ENCODE data around the gene GOLT1B. TPM values are rescaled to one million over a fixed set of nuclear protein-coding genes. Genes with fewer than 3 reads are reported as not detected.
A peak's percentile ranks its signal among the peaks of the same experiment; 100 is the strongest.

Gene GOLT1B
- total and polyA plus RNA-seq, 8 donors: 9.3 to 52.1 (median 16.2) TPM

DNA sequence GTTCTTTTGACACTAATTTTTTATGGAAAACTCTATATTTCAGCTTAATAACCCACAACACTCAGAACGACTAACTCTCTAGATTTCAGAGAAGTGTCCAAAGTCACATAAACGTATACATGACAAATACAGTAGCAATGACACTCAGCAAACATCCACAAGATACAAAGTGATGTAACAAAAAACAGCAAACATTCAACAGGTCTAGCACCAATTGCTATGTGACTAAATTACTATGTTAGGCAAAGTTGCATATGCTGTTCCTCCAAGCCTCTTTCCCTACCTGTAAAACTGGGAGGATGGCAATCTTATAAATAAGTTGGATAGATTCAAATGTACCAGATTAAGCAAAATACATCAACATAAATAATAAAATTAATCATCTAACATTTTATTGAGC is 1.8 kb upstream of the GOLT1B start:
- Histone ChIP-seq H3K36me3 (peaks cover 9 to 37% (median 37%) of the 10 kb centered on the region in 4 donors), H3K4me1 (peaks cover 24 to 49% (median 38%) of the 10 kb centered on the region in 4 donors), H3K27me3 (no peaks in the 10 kb centered on the region), H3K4me3 (peak overlapping the region in 1 of 4 donors; percentile 95), H3K27ac (no peak overlapping the region), H3K9me3 (no peaks in the 10 kb centered on the region)
- intact Hi-C loops (cut with DNase I; ENCODE audit: low total_unique reads): no loop called here
- WGBS, 5 donors: 73 to 82% (median 75%) methylated on average over 2 of the region's 2 CpGs
- TF ChIP-seq, protein P1, sequence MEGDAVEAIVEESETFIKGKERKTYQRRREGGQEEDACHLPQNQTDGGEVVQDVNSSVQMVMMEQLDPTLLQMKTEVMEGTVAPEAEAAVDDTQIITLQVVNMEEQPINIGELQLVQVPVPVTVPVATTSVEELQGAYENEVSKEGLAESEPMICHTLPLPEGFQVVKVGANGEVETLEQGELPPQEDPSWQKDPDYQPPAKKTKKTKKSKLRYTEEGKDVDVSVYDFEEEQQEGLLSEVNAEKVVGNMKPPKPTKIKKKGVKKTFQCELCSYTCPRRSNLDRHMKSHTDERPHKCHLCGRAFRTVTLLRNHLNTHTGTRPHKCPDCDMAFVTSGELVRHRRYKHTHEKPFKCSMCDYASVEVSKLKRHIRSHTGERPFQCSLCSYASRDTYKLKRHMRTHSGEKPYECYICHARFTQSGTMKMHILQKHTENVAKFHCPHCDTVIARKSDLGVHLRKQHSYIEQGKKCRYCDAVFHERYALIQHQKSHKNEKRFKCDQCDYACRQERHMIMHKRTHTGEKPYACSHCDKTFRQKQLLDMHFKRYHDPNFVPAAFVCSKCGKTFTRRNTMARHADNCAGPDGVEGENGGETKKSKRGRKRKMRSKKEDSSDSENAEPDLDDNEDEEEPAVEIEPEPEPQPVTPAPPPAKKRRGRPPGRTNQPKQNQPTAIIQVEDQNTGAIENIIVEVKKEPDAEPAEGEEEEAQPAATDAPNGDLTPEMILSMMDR (IDR thresholded peaks at IDR 0.05): no peak
- TF ChIP-seq POLR2AphosphoS5 (IDR thresholded peaks at IDR 0.05) (no peak), EP300 (IDR thresholded peaks at IDR 0.05) (no peak), POLR2A (IDR thresholded peaks at IDR 0.05) (no peak)
- no peak for DNase-seq

DNA sequence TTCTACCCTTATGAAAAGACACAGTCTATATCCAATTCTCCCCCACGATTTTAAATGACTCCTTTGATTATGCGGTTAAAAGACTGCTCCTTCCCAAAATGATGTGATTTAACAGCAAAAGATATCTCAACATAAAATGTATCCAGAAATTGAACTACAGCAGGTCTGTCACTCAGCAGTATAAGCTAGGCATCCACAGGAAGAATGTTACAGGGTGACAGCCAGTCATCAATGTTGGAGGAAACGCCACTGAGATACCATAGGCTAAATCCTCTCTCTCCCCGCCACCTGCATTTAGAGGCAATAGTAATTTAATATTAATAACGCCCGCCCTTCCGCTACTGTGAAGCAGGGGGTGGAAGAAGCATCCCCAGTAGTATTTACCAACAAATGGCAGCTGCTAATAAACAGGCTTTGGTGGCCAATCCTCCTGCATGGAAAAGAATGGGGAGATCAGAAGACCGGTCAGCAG is 767 bp upstream of the GOLT1B start:
- Histone ChIP-seq H3K4me1 (peaks cover 24 to 60% (median 43%) of the 10 kb centered on the region in 4 donors), H3K27me3 (no peaks in the 10 kb centered on the region), H3K4me3 (peak overlapping the region; percentile 65 to 95 (median 92)), H3K9me3 (no peaks in the 10 kb centered on the region), H3K27ac (peak overlapping the region; percentile 68 to 96 (median 87)), H3K36me3 (peaks cover 5 to 28% (median 27%) of the 10 kb centered on the region in 4 donors)
- TF ChIP-seq, protein P1 (IDR thresholded peaks at IDR 0.05): no peak
- TF ChIP-seq POLR2A (IDR thresholded peaks at IDR 0.05): no peak
- no peak for TF ChIP-seq EP300 (IDR thresholded peaks at IDR 0.05)
- TF ChIP-seq POLR2AphosphoS5 (IDR thresholded peaks at IDR 0.05): no peak
- intact Hi-C loops (cut with DNase I; ENCODE audit: low total_unique reads): no loop called here
- 8 to 11% (median 9%) methylated on average over 8 of the region's 8 CpGs for WGBS, 5 donors
- DNase-seq: no peak

DNA sequence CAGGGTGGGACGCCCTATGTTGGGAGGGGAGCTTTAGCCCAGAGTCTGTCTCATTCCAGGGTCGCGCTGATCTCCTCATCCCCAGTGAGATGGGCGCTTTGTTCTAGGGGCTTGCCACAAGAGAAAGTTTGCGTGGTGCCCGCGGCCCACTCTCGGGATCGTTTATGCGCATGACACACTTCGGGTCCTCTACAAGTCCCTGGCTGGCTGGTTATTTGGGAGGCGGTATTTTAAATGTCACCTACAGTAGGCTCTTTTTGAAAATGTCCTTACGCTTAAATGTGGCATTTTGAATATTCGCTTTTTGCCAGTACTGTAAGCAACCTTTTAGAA is 541 bp downstream of the GOLT1B start:
- intact Hi-C loops (cut with DNase I; ENCODE audit: low total_unique reads): no loop called here
- Histone ChIP-seq H3K4me3 (peak overlapping the region; percentile 65 to 95 (median 92)), H3K36me3 (peaks cover 0 to 15% (median 14%) of the 10 kb centered on the region in 4 donors), H3K4me1 (peaks cover 24 to 60% (median 43%) of the 10 kb centered on the region in 4 donors), H3K9me3 (no peaks in the 10 kb centered on the region), H3K27me3 (no peaks in the 10 kb centered on the region), H3K27ac (peak overlapping the region; percentile 86 to 96 (median 87))
- peak; percentile 26 to 58 for DNase-seq
- no peak for TF ChIP-seq EP300 (IDR thresholded peaks at IDR 0.05)
- no peak for TF ChIP-seq POLR2A (IDR thresholded peaks at IDR 0.05)
- TF ChIP-seq, protein P1 (IDR thresholded peaks at IDR 0.05): no peak
- TF ChIP-seq POLR2AphosphoS5 (IDR thresholded peaks at IDR 0.05): no peak
- 0 to 1% (median 0%) methylated on average over 12 to 14 of the region's 14 CpGs for WGBS, 5 donors

DNA sequence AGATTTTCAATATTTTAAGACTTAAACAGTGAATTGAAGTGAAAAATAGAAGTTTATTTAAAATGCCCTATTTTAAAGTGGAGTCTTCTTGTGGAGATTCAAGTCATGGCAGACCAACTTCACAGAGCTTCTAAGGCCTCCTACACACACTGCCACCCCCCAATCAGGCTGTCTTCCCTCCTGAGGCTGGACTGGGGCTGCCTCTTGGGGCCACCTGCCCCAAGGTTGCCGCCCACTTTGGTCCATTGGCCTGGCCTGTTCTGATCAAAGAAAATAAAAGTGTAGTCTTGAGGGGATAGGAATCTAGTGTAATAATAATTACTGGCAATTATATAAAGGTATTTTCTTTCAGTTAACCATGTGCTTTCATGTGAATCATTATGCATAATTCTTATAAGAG is 1.3 kb downstream of the GOLT1B start:
- Histone ChIP-seq H3K27me3 (no peaks in the 10 kb centered on the region), H3K27ac (no peak overlapping the region), H3K4me3 (peak overlapping the region in 2 of 4 donors; percentile 90 to 95), H3K4me1 (peaks cover 24 to 60% (median 43%) of the 10 kb centered on the region in 4 donors), H3K36me3 (peaks cover 0 to 13% (median 9%) of the 10 kb centered on the region in 4 donors), H3K9me3 (no peaks in the 10 kb centered on the region)
- 75 to 93% (median 89%) methylated on average over 1 of the region's 1 CpG for WGBS, 5 donors
- TF ChIP-seq POLR2A (IDR thresholded peaks at IDR 0.05): no peak
- TF ChIP-seq, protein P1 (IDR thresholded peaks at IDR 0.05): no peak
- TF ChIP-seq EP300 (IDR thresholded peaks at IDR 0.05): no peak
- no peak for TF ChIP-seq POLR2AphosphoS5 (IDR thresholded peaks at IDR 0.05)
- no peak for DNase-seq
- intact Hi-C loops (cut with DNase I; ENCODE audit: low total_unique reads): no loop called here
